Neural cell (in vitro differentiated cells): ENCODE results near the gene OR5K3.

Experiments used
- EP300 ChIP-seq: fragments of 450-650 bp; conservative IDR thresholded peaks from 2 replicates; pipeline ENCODE4 v1.6.1; 2014; ENCODE audit warnings: antibody characterized with exemption, mild to moderate bottlenecking, moderate library complexity; ENCODE audit not compliant: poor library complexity, severe bottlenecking
- EZH2 ChIP-seq: fragments of 200-600, 300-800 bp; shearing (Covaris generic), sonication (generic); IDR thresholded peaks from 2 replicates; pipeline ENCODE4 v1.6.1; 2014; ENCODE audit warnings: antibody characterized with exemption, low read length, borderline replicate concordance, mild to moderate bottlenecking; ENCODE audit not compliant: insufficient read depth, poor library complexity, severe bottlenecking
- MXI1 ChIP-seq: fragments of 450-650 bp; conservative IDR thresholded peaks from 2 replicates; pipeline ENCODE4 v1.6.1; 2014; ENCODE audit warnings: antibody characterized with exemption, mild to moderate bottlenecking; ENCODE audit not compliant: poor library complexity, severe bottlenecking
- POLR2AphosphoS5 ChIP-seq: IDR thresholded peaks from 2 replicates; pipeline ENCODE4 v1.6.1; 2012
- RAD21 ChIP-seq: fragments of 450-650 bp; conservative IDR thresholded peaks from 2 replicates; pipeline ENCODE4 v1.6.1; 2014; ENCODE audit warnings: antibody characterized with exemption, mild to moderate bottlenecking, moderate library complexity
- TAF1 ChIP-seq: IDR thresholded peaks from 2 replicates; pipeline ENCODE4 v1.6.1; 2012; ENCODE audit warnings: low read depth
- TF ChIP-seq, protein P1 (sequence below): fragments of 450-650 bp; IDR thresholded peaks from 2 replicates; pipeline ENCODE4 v1.5.1; 2014; ENCODE audit warnings: antibody characterized with exemption, mild to moderate bottlenecking, moderate library complexity; ENCODE audit not compliant: poor library complexity, severe bottlenecking
- TF ChIP-seq, protein P2 (sequence below): IDR thresholded peaks from 2 replicates; pipeline ENCODE4 v1.6.1; 2012; ENCODE audit warnings: borderline replicate concordance

DNA sequence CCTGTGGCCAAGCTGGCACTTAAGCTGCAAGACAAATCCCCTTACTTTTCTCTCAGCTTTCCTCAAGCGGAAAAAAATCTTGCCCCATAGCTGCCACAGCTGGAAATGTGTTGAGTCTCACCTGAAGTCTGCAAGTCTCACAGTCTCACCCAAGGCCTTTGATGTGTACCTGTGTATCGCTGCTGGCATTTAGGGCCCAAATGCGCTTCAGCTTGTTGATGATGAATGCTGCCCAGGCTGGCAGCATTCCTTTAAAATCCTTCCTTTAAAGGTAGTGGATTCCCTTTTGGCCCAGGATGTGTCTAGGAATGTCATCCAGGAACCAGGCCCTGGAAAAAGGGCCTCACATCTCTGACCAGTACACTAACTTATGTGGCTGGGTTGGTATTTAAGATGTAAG is 29.8 kb upstream of the OR5K3 start:
- no peak for TF ChIP-seq EZH2
- TF ChIP-seq, protein P1, sequence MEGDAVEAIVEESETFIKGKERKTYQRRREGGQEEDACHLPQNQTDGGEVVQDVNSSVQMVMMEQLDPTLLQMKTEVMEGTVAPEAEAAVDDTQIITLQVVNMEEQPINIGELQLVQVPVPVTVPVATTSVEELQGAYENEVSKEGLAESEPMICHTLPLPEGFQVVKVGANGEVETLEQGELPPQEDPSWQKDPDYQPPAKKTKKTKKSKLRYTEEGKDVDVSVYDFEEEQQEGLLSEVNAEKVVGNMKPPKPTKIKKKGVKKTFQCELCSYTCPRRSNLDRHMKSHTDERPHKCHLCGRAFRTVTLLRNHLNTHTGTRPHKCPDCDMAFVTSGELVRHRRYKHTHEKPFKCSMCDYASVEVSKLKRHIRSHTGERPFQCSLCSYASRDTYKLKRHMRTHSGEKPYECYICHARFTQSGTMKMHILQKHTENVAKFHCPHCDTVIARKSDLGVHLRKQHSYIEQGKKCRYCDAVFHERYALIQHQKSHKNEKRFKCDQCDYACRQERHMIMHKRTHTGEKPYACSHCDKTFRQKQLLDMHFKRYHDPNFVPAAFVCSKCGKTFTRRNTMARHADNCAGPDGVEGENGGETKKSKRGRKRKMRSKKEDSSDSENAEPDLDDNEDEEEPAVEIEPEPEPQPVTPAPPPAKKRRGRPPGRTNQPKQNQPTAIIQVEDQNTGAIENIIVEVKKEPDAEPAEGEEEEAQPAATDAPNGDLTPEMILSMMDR: no peak
- no peak for TF ChIP-seq POLR2AphosphoS5
- TF ChIP-seq MXI1: no peak
- TF ChIP-seq, protein P2, sequence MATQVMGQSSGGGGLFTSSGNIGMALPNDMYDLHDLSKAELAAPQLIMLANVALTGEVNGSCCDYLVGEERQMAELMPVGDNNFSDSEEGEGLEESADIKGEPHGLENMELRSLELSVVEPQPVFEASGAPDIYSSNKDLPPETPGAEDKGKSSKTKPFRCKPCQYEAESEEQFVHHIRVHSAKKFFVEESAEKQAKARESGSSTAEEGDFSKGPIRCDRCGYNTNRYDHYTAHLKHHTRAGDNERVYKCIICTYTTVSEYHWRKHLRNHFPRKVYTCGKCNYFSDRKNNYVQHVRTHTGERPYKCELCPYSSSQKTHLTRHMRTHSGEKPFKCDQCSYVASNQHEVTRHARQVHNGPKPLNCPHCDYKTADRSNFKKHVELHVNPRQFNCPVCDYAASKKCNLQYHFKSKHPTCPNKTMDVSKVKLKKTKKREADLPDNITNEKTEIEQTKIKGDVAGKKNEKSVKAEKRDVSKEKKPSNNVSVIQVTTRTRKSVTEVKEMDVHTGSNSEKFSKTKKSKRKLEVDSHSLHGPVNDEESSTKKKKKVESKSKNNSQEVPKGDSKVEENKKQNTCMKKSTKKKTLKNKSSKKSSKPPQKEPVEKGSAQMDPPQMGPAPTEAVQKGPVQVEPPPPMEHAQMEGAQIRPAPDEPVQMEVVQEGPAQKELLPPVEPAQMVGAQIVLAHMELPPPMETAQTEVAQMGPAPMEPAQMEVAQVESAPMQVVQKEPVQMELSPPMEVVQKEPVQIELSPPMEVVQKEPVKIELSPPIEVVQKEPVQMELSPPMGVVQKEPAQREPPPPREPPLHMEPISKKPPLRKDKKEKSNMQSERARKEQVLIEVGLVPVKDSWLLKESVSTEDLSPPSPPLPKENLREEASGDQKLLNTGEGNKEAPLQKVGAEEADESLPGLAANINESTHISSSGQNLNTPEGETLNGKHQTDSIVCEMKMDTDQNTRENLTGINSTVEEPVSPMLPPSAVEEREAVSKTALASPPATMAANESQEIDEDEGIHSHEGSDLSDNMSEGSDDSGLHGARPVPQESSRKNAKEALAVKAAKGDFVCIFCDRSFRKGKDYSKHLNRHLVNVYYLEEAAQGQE: no peak
- TF ChIP-seq EP300: no peak
- no peak for TF ChIP-seq TAF1
- TF ChIP-seq RAD21: no peak
